SK-N-SH treated with all-trans-retinoic acid at 6 μM for 48 hours (cell line): ENCODE measurements around the gene KIRREL3.

Experiments
- ATAC-seq: fragments of 200-7000 bp; cut with Tn5 transposase; 3 replicates; pipeline ENCODE4 v1.9.1; 2020; ENCODE audit warnings: mild to moderate bottlenecking, moderate library complexity
- BACH2 ChIP-seq: fragments of 250-450 bp; sonication (Bioruptor Pico); IDR thresholded peaks from 2 replicates; pipeline ENCODE4 v1.9.0; 2021; ENCODE audit warnings: mild to moderate bottlenecking, borderline replicate concordance
- CREB5 ChIP-seq: fragments of 250-450 bp; sonication (Bioruptor Pico); IDR thresholded peaks from 2 replicates; pipeline ENCODE4 v1.5.1; 2020; ENCODE audit warnings: low read depth, mild to moderate bottlenecking, moderate library complexity
- CSDC2 ChIP-seq: fragments of 250-450 bp; sonication (Bioruptor Pico); IDR thresholded peaks from 2 replicates; pipeline ENCODE4 v1.5.0; 2020; ENCODE audit warnings: mild to moderate bottlenecking, moderate library complexity
- CSRNP3 ChIP-seq: fragments of 250-450 bp; sonication (Bioruptor Pico); IDR thresholded peaks from 2 replicates; pipeline ENCODE4 v1.5.1; 2021; ENCODE audit warnings: mild to moderate bottlenecking, moderate library complexity
- ESRRG ChIP-seq: fragments of 250-450 bp; sonication (Bioruptor Pico); IDR thresholded peaks from 2 replicates; pipeline ENCODE4 v1.6.1; 2021; ENCODE audit warnings: mild to moderate bottlenecking
- ISL1 ChIP-seq: fragments of 250-450 bp; sonication (Bioruptor Pico); IDR thresholded peaks from 2 replicates; pipeline ENCODE4 v2.1.2; 2022; ENCODE audit warnings: mild to moderate bottlenecking, moderate library complexity
- OSR1 ChIP-seq: fragments of 250-450 bp; sonication (Bioruptor Pico); IDR thresholded peaks from 2 replicates; pipeline ENCODE4 v1.8.0; 2022; ENCODE audit warnings: moderate library complexity, mild to moderate bottlenecking, inconsistent platforms
- PATZ1 ChIP-seq: fragments of 250-450 bp; sonication (Bioruptor Pico); IDR thresholded peaks from 2 replicates; pipeline ENCODE4 v1.8.0; 2020; ENCODE audit warnings: mild to moderate bottlenecking, moderate library complexity, borderline replicate concordance
- POU6F1 ChIP-seq: fragments of 250-450 bp; sonication (Bioruptor Pico); IDR thresholded peaks from 2 replicates; pipeline ENCODE4 v1.8.0; 2021; ENCODE audit warnings: low read depth, mild to moderate bottlenecking, moderate library complexity, borderline replicate concordance
- PPARA ChIP-seq: fragments of 250-450 bp; sonication (Bioruptor Pico); IDR thresholded peaks from 2 replicates; pipeline ENCODE4 v1.5.0; 2020; ENCODE audit warnings: mild to moderate bottlenecking, borderline replicate concordance
- RARB ChIP-seq: fragments of 250-450 bp; sonication (Bioruptor Pico); IDR thresholded peaks from 2 replicates; pipeline ENCODE4 v1.8.0; 2021; ENCODE audit warnings: mild to moderate bottlenecking, moderate library complexity
- SNAI2 ChIP-seq: fragments of 250-450 bp; sonication (Bioruptor Pico); IDR thresholded peaks from 2 replicates; pipeline ENCODE4 v1.5.0; 2020; ENCODE audit warnings: mild to moderate bottlenecking, moderate library complexity
- TCF4 ChIP-seq: fragments of 250-450 bp; sonication (Bioruptor Pico); IDR thresholded peaks from 2 replicates; pipeline ENCODE4 v1.8.0; 2021; ENCODE audit warnings: mild to moderate bottlenecking, moderate library complexity, borderline replicate concordance
- TOX ChIP-seq: fragments of 250-450 bp; sonication (Bioruptor Pico); IDR thresholded peaks from 2 replicates; pipeline ENCODE4 v1.8.0; 2021; ENCODE audit warnings: mild to moderate bottlenecking, moderate library complexity, borderline replicate concordance
- ZC3H10 ChIP-seq: fragments of 250-450 bp; sonication (Bioruptor Pico); IDR thresholded peaks from 2 replicates; pipeline ENCODE4 v1.5.1; 2021; ENCODE audit warnings: mild to moderate bottlenecking, moderate library complexity
- ZFP3 ChIP-seq: fragments of 250-450 bp; sonication (Bioruptor Pico); IDR thresholded peaks from 2 replicates; pipeline ENCODE4 v1.5.0; 2020; ENCODE audit warnings: mild to moderate bottlenecking, moderate library complexity
- ZNF565 ChIP-seq: fragments of 450-650 bp; formaldehyde crosslinking; conservative IDR thresholded peaks from 2 replicates; pipeline ENCODE4 v1.5.0; 2020; ENCODE audit warnings: low read depth, mild to moderate bottlenecking, moderate library complexity
- ZNF70 ChIP-seq: fragments of 450-650 bp; formaldehyde crosslinking; IDR thresholded peaks from 2 replicates; pipeline ENCODE4 v1.5.0; 2020; ENCODE audit warnings: mild to moderate bottlenecking, moderate library complexity
- ZNF8 ChIP-seq: fragments of 450-650 bp; formaldehyde crosslinking; IDR thresholded peaks from 2 replicates; pipeline ENCODE4 v1.5.0; 2020; ENCODE audit warnings: mild to moderate bottlenecking, moderate library complexity

Gene KIRREL3

GRCh38 chr11:126403022-126403581, 597.5 kb downstream of the KIRREL3 start (continued):
- TF ChIP-seq ESRRG (CRISPR knock-in tag) (no peak), ZFP3 (CRISPR knock-in tag) (no peak)

GRCh38 chr11:126400479-126400878, 600.1 kb downstream of the KIRREL3 start:
- no peak for ATAC-seq
- TF ChIP-seq RARB (CRISPR knock-in tag), result no peak
- TF ChIP-seq ESRRG (CRISPR knock-in tag), result no peak
- TF ChIP-seq CSDC2, result no peak
- no peak for TF ChIP-seq CSRNP3 (CRISPR knock-in tag)
- TF ChIP-seq OSR1 (CRISPR knock-in tag), result no peak

- ATAC-seq, result no peak
- no peak for TF ChIP-seq TOX (CRISPR knock-in tag)
- TF ChIP-seq BACH2 (CRISPR knock-in tag), result no peak
- no peak for TF ChIP-seq ZNF70
- TF ChIP-seq ISL1 (CRISPR knock-in tag), result no peak
- TF ChIP-seq RARB (CRISPR knock-in tag), result no peak
- no peak for TF ChIP-seq PATZ1
- TF ChIP-seq CREB5 (CRISPR knock-in tag), result no peak
- TF ChIP-seq OSR1 (CRISPR knock-in tag), result no peak
- TF ChIP-seq POU6F1 (CRISPR knock-in tag), result no peak
- no peak for TF ChIP-seq ZC3H10 (CRISPR knock-in tag)
- no peak for TF ChIP-seq SNAI2
- TF ChIP-seq CSRNP3 (CRISPR knock-in tag), result no peak
- TF ChIP-seq ZNF565 (CRISPR knock-in tag), result no peak
- no peak for TF ChIP-seq TCF4 (CRISPR knock-in tag)
- TF ChIP-seq, all 23 proteins: peak for 0
Measured at GRCh38 chr11:126400019-126400418, 600.6 kb downstream of the KIRREL3 start.

- no peak for TF ChIP-seq POU6F1 (CRISPR knock-in tag)
- no peak for TF ChIP-seq ZNF8 (CRISPR knock-in tag)
- TF ChIP-seq PPARA (CRISPR knock-in tag), result no peak
Measured at GRCh38 chr11:126398721-126399120, 601.8 kb downstream of the KIRREL3 start.

More at GRCh38 chr11:126398721-126399120, 601.8 kb downstream of the KIRREL3 start:
- no peak for ATAC-seq
